H9 (cell line): ENCODE data around the gene EHD3. TPM values are rescaled to one million over a fixed set of nuclear protein-coding genes. Genes with fewer than 3 reads are reported as not detected.

Experiments used
- DNase-seq: peaks from one replicate; pipeline ENCODE4 v3.0.0-alpha.2; 2017
- H2AFZ ChIP-seq: one replicate; pipeline ENCODE4 v1.6.1; 2013; ENCODE audit warnings: mild to moderate bottlenecking, low read length, control low read depth, moderate library complexity
- H2AK5ac ChIP-seq: 2 replicates; pipeline ENCODE4 v1.6.1; 2013; ENCODE audit warnings: low read length, control low read depth, mixed read lengths; ENCODE audit not compliant: insufficient read length
- H2BK120ac ChIP-seq: one replicate; pipeline ENCODE4 v1.6.1; 2013; ENCODE audit warnings: low read depth, mild to moderate bottlenecking, low read length, control low read depth, inconsistent platforms; ENCODE audit not compliant: poor library complexity, severe bottlenecking
- H2BK12ac ChIP-seq: 2 replicates; pipeline ENCODE4 v1.6.1; 2013; ENCODE audit warnings: low read length, control low read depth, mixed read lengths, low read depth; ENCODE audit not compliant: insufficient read length
- H2BK15ac ChIP-seq: 2 replicates; pipeline ENCODE4 v1.6.1; 2013; ENCODE audit warnings: low read depth, low read length, control low read depth
- H2BK20ac ChIP-seq: one replicate; pipeline ENCODE4 v1.6.1; 2013; ENCODE audit warnings: low read depth, mild to moderate bottlenecking, low read length, control low read depth, inconsistent platforms; ENCODE audit not compliant: poor library complexity, severe bottlenecking
- H2BK5ac ChIP-seq: 2 replicates; pipeline ENCODE4 v1.6.1; 2013; ENCODE audit warnings: low read length, control low read depth, mixed read lengths; ENCODE audit not compliant: insufficient read length
- H3K14ac ChIP-seq: 2 replicates; pipeline ENCODE4 v1.6.1; 2013; ENCODE audit warnings: low read length, control low read depth; ENCODE audit not compliant: insufficient read depth
- H3K18ac ChIP-seq: 2 replicates; pipeline ENCODE4 v1.6.1; 2013; ENCODE audit warnings: low read depth, mild to moderate bottlenecking, mixed read lengths, low read length, control low read depth; ENCODE audit not compliant: insufficient read length
- H3K23ac ChIP-seq: 2 replicates; pipeline ENCODE4 v1.6.1; 2013; ENCODE audit warnings: low read length, control low read depth, mixed read lengths, low read depth; ENCODE audit not compliant: insufficient read length
- H3K23me2 ChIP-seq: 2 replicates; pipeline ENCODE4 v1.6.1; 2013; ENCODE audit warnings: low read depth, mild to moderate bottlenecking, mixed read lengths, low read length, control low read depth; ENCODE audit not compliant: insufficient read length, poor library complexity, severe bottlenecking
- H3K27ac ChIP-seq: 2 replicates; pipeline ENCODE4 v1.5.1; 2013; ENCODE audit warnings: low read length, control low read depth, mixed read lengths, low read depth; ENCODE audit not compliant: insufficient read length
- H3K27me3 ChIP-seq: 2 replicates; pipeline ENCODE4 v1.6.1; 2013; ENCODE audit warnings: low read length, control low read depth, inconsistent platforms; ENCODE audit not compliant: insufficient read depth
- H3K4ac ChIP-seq: 2 replicates; pipeline ENCODE4 v1.6.1; 2013; ENCODE audit warnings: low read depth, mild to moderate bottlenecking, control low read depth, inconsistent platforms, low read length, moderate library complexity
- H3K4me1 ChIP-seq: 2 replicates; pipeline ENCODE4 v1.6.1; 2013; ENCODE audit warnings: low read length, control low read depth, inconsistent platforms; ENCODE audit not compliant: insufficient read depth
- H3K4me2 ChIP-seq: 2 replicates; pipeline ENCODE4 v1.6.1; 2013; ENCODE audit warnings: low read length, control low read depth, mixed read lengths; ENCODE audit not compliant: insufficient read length, insufficient read depth
- H3K56ac ChIP-seq: 2 replicates; pipeline ENCODE4 v1.6.1; 2013; ENCODE audit warnings: low read depth, mild to moderate bottlenecking, mixed read lengths, low read length, control low read depth; ENCODE audit not compliant: insufficient read length
- H3K79me1 ChIP-seq: 2 replicates; pipeline ENCODE4 v1.6.1; 2013; ENCODE audit warnings: low read depth, mild to moderate bottlenecking, moderate library complexity, low read length, control low read depth, inconsistent platforms; ENCODE audit not compliant: insufficient read depth, poor library complexity, severe bottlenecking
- H3K79me2 ChIP-seq: 2 replicates; pipeline ENCODE4 v1.6.1; 2013; ENCODE audit warnings: low read length, control low read depth, inconsistent platforms; ENCODE audit not compliant: insufficient read depth
- H3K9ac ChIP-seq: 2 replicates; pipeline ENCODE4 v1.6.1; 2013; ENCODE audit warnings: low read length, control low read depth, mixed read lengths; ENCODE audit not compliant: insufficient read length; ENCODE audit errors: extremely low read depth
- H3K9me3 ChIP-seq: one replicate; pipeline ENCODE4 v1.6.1; 2013; ENCODE audit warnings: low read depth, low read length, inconsistent platforms; ENCODE audit not compliant: control insufficient read depth
- H3T11ph ChIP-seq: one replicate; pipeline ENCODE4 v1.6.1; 2013; ENCODE audit warnings: mild to moderate bottlenecking, low read length, control low read depth, inconsistent platforms
- H4K20me1 ChIP-seq: one replicate; pipeline ENCODE4 v1.6.1; 2013; ENCODE audit not compliant: control insufficient read depth, insufficient read length, insufficient read depth
- H4K5ac ChIP-seq: 2 replicates; pipeline ENCODE4 v1.6.1; 2013; ENCODE audit warnings: low read depth, mild to moderate bottlenecking, mixed read lengths, low read length, control low read depth; ENCODE audit not compliant: insufficient read length
- H4K8ac ChIP-seq: replicated peaks from 2 replicates; pipeline ENCODE4 v1.6.1; 2013; ENCODE audit warnings: low read length, control low read depth, mixed read lengths, low read depth; ENCODE audit not compliant: insufficient read length
- H4K91ac ChIP-seq: 2 replicates; pipeline ENCODE4 v1.6.1; 2013; ENCODE audit warnings: low read depth, mild to moderate bottlenecking, moderate library complexity, mixed read lengths, low read length, control low read depth; ENCODE audit not compliant: insufficient read length
- H3K27ac Mint-ChIP-seq, 3 experiments: 2 replicates in 2 of 3; 3 replicates in 1 of 3; pipeline ENCODE4 v1.8.0; 2020 to 2021; ENCODE audit warnings: mixed read lengths in 3 of 3, mild to moderate bottlenecking in 1 of 3, moderate library complexity in 1 of 3
- H3K27me3 Mint-ChIP-seq: 2 replicates; pipeline ENCODE4 v1.8.0; 2021; ENCODE audit warnings: low read depth, mild to moderate bottlenecking, moderate library complexity, mixed read lengths
- H3K36me3 Mint-ChIP-seq, 3 experiments: 2 replicates in 2 of 3; 3 replicates in 1 of 3; pipeline ENCODE4 v1.8.0; 2020 to 2021; ENCODE audit warnings: low read depth in 3 of 3, mixed read lengths in 3 of 3; ENCODE audit not compliant: insufficient read depth in 1 of 3
- H3K4me1 Mint-ChIP-seq, 2 experiments: 2 replicates each; pipeline ENCODE4 v1.8.0; 2020; ENCODE audit warnings: mixed read lengths in 2 of 2
- H3K4me3 Mint-ChIP-seq, 2 experiments: 2 replicates in 1 of 2; 3 replicates in 1 of 2; pipeline ENCODE4 v1.8.0; 2020 to 2021; ENCODE audit warnings: mild to moderate bottlenecking in 2 of 2, mixed read lengths in 2 of 2, moderate library complexity in 1 of 2
- H3K9me3 Mint-ChIP-seq, 2 experiments: 2 replicates in 1 of 2; 3 replicates in 1 of 2; pipeline ENCODE4 v1.8.0; 2020; ENCODE audit warnings: mild to moderate bottlenecking in 2 of 2, mixed read lengths in 2 of 2, moderate library complexity in 1 of 2
- WGBS: extraction: QIAGEN DNeasy Blood & Tissue Kit; methylation state at CpG from one replicate; pipeline ENCODE4 v1.1.7; 2013; ENCODE audit warnings: missing lambda C conversion rate, low lambda C conversion rate, mixed read lengths; ENCODE audit not compliant: insufficient read length; ENCODE audit errors: extremely low coverage; 5-methylcytosine and 5-hydroxymethylcytosine counted together
- total RNA-seq: library from RNA; stranded (reverse); gene quantifications from 2 replicates; pipeline ENCODE4 v1.2.1, GENCODE V29; 2021
- TF ChIP-seq, protein P1 (sequence below): fragments of 200-600 bp; sonication (generic); conservative IDR thresholded peaks from 3 replicates; pipeline ENCODE4 v1.8.0; 2021; ENCODE audit warnings: antibody characterized with exemption, mild to moderate bottlenecking

EHD3 gene
- total RNA-seq, 1 experiment from 2014 or later: 8.3 TPM

DNA sequence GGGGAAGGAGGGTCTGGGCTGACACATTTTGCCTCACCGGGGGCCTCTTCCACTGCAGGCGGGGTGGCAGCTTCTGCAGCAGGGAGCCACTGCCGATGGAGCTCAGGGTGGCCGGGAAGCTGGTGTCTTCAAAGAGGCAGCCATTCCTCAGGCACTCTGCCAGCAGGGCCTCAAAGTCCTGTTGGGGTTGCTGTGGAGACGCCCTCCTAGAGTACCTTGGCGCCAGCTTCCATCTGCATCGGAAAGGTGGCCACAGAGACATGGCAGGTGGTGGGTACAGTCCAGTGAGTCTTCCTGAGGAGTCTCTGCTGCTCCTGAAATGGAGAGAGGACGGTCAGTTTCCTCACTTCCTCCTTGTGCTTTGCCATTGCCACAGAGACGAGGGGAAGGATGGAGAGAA, 28.8 kb upstream of the EHD3 start:
- Histone ChIP-seq H3K9me3 (no peaks in the 10 kb centered on the region), H4K5ac (no peak overlapping the region), H3K14ac (no peak overlapping the region), H3K79me2 (no peaks in the 10 kb centered on the region), H3K18ac (no peak overlapping the region), H3K27me3 (no peaks in the 10 kb centered on the region), H2BK5ac (no peak overlapping the region), H3K27ac (no peak overlapping the region), H3K23ac (no peak overlapping the region), H3K56ac (no peak overlapping the region), H2AFZ (no peak overlapping the region), H2BK120ac (no peak overlapping the region), H3K4me2 (no peak overlapping the region), H3K23me2 (no peaks in the 10 kb centered on the region), H3K4ac (no peak overlapping the region), H3T11ph (no peak overlapping the region), H2BK15ac (no peak overlapping the region), H2BK20ac (no peak overlapping the region), H4K91ac (no peak overlapping the region), H4K20me1 (no peaks in the 10 kb centered on the region), H4K8ac (no peak overlapping the region), H3K4me1 (no peaks in the 10 kb centered on the region), H2AK5ac (no peak overlapping the region), H2BK12ac (no peak overlapping the region), H3K9ac (no peak overlapping the region), H3K79me1 (no peaks in the 10 kb centered on the region)
- Mint-ChIP-seq H3K36me3 (no peaks in the 10 kb centered on the region), H3K4me1 (peaks cover 13 to 17% of the 10 kb centered on the region in 2 experiments), H3K27me3 (peaks cover 1% of the 10 kb centered on the region; the same call in 1 of the 2 replicates), H3K4me3 (no peak overlapping the region), H3K9me3 (no peaks in the 10 kb centered on the region), H3K27ac (no peak overlapping the region; a peak in 2 of 7 replicates)
- no CpG with 5 or more reads among the region's 9 CpGs for WGBS
- no peak for DNase-seq
- TF ChIP-seq, protein P1, sequence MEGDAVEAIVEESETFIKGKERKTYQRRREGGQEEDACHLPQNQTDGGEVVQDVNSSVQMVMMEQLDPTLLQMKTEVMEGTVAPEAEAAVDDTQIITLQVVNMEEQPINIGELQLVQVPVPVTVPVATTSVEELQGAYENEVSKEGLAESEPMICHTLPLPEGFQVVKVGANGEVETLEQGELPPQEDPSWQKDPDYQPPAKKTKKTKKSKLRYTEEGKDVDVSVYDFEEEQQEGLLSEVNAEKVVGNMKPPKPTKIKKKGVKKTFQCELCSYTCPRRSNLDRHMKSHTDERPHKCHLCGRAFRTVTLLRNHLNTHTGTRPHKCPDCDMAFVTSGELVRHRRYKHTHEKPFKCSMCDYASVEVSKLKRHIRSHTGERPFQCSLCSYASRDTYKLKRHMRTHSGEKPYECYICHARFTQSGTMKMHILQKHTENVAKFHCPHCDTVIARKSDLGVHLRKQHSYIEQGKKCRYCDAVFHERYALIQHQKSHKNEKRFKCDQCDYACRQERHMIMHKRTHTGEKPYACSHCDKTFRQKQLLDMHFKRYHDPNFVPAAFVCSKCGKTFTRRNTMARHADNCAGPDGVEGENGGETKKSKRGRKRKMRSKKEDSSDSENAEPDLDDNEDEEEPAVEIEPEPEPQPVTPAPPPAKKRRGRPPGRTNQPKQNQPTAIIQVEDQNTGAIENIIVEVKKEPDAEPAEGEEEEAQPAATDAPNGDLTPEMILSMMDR: no peak
